Fibroblast of villous mesenchyme (primary cell): ENCODE measurements around the gene DSG2. TPM values are rescaled to one million over a fixed set of nuclear protein-coding genes. Genes with fewer than 3 reads are reported as not detected.
A peak's percentile ranks its signal among the peaks of the same experiment; 100 is the strongest.

Source experiments
- DNase-seq: peaks from one replicate; pipeline ENCODE4 v3.0.0-alpha.2; 2010; ENCODE audit warnings: low read depth
- H3K4me3 ChIP-seq: 2 replicates; pipeline ENCODE4 v1.5.1; 2011; ENCODE audit warnings: low read depth, mild to moderate bottlenecking, low read length
- CTCF ChIP-seq: IDR thresholded peaks from 2 replicates; pipeline ENCODE4 v1.5.1; 2012; ENCODE audit warnings: low read depth, mild to moderate bottlenecking, low read length; ENCODE audit not compliant: insufficient read depth
- total RNA-seq: library from RNA; depleted of rRNA; stranded (reverse); fragments of >200 nt; gene quantifications from 2 replicates; pipeline ENCODE4 v1.2.3, GENCODE V29; 2012

Gene DSG2
- total RNA-seq, 1 donor, result 2.6 TPM

GRCh38 chr18:31575515-31576257, 77.7 kb downstream of the DSG2 start:
- no peak for DNase-seq
- no peak for TF ChIP-seq CTCF
- H3K4me3 ChIP-seq, result no peak overlapping the region

GRCh38 chr18:31576670-31577069, 78.7 kb downstream of the DSG2 start:
- no peak for DNase-seq
- no peak for TF ChIP-seq CTCF
- no peak overlapping the region for H3K4me3 ChIP-seq

GRCh38 chr18:31577195-31577594, 79.2 kb downstream of the DSG2 start:
- DNase-seq, result no peak
- TF ChIP-seq CTCF, result no peak
- H3K4me3 ChIP-seq, result no peak overlapping the region

- H3K4me3 ChIP-seq, result no peak overlapping the region
- no peak for DNase-seq
- no peak for TF ChIP-seq CTCF
Measured at GRCh38 chr18:31578126-31578525, 80.1 kb downstream of the DSG2 start.

GRCh38 chr18:31579375-31579774, 81.4 kb downstream of the DSG2 start:
- TF ChIP-seq CTCF, result no peak
- no peak overlapping the region for H3K4me3 ChIP-seq
- no peak for DNase-seq

GRCh38 chr18:31581498-31582197, 83.7 kb downstream of the DSG2 start:
- H3K4me3 ChIP-seq, result no peak overlapping the region
- peak; percentile 91 for DNase-seq
- no peak for TF ChIP-seq CTCF
